Prostate gland (tissue), 2 donors: ENCODE results near the gene HBD. TPM values are rescaled to one million over a fixed set of nuclear protein-coding genes. Genes with fewer than 3 reads are reported as not detected.

Source experiments
- DNase-seq: peaks from one replicate; pipeline ENCODE4 v3.0.0-alpha.2; 2019; ENCODE audit warnings: low spot score
- H3K27ac ChIP-seq, 2 donors: fragments of 200-600 bp; sonication (generic); 2 replicates each; pipeline ENCODE4 v1.5.1; 2017 to 2019
- H3K27me3 ChIP-seq: fragments of 200-600 bp; sonication (generic); replicated peaks from 2 replicates; pipeline ENCODE4 v1.5.1; 2019; ENCODE audit not compliant: insufficient read depth
- H3K36me3 ChIP-seq, 2 donors: fragments of 200-600 bp; sonication (generic); 1 replicate in 1 of 2; 2 replicates in 1 of 2; pipeline versions ENCODE4 v1.5.1 to v1.8.1; 2017 to 2019
- H3K4me1 ChIP-seq: fragments of 200-600 bp; sonication (generic); replicated peaks from 2 replicates; pipeline ENCODE4 v1.5.1; 2019
- H3K4me3 ChIP-seq, 2 donors: fragments of 200-600 bp; sonication (generic); 2 replicates each; pipeline ENCODE4 v1.5.1; 2017 to 2019
- H3K9me3 ChIP-seq: fragments of 200-600 bp; sonication (generic); 2 replicates; pipeline ENCODE4 v1.5.1; 2017
- POLR2A ChIP-seq: fragments of 450-650 bp; IDR thresholded peaks from one replicate; pipeline ENCODE4 v1.6.1; 2016; ENCODE audit warnings: antibody characterized with exemption, mild to moderate bottlenecking
- POLR2AphosphoS5 ChIP-seq: sonication (generic); formaldehyde crosslinking; IDR thresholded peaks from one replicate; pipeline ENCODE4 v1.6.1; 2017; ENCODE audit warnings: antibody characterized with exemption
- WGBS: methylation state at CpG from one replicate; pipeline ENCODE4 v1.1.5; 2018; 5-methylcytosine and 5-hydroxymethylcytosine counted together
- intact Hi-C: fragments of 100-400 bp; cut with DNase I; formaldehyde crosslinking; loops from one replicate; pipeline ENCODE4 v1.14.2; 2022
- total RNA-seq, 2 donors: library from RNA; depleted of rRNA; stranded (reverse); fragments of >200 nt; gene quantifications; one replicate each; pipeline ENCODE4 v1.1.0, GENCODE V29; 2016
- TF ChIP-seq, protein P1 (sequence below), 4 experiments: fragments of 200-600 bp in 2 of 4; fragments of 450-650 bp in 2 of 4; sonication (generic) in 2 of 4; IDR thresholded peaks; 1 replicate in 3 of 4; 2 replicates in 1 of 4; pipeline ENCODE4 v1.5.1; 2016 to 2019; ENCODE audit warnings: antibody characterized with exemption in 4 of 4, mild to moderate bottlenecking in 2 of 4, moderate library complexity in 2 of 4

HBD gene
- total RNA-seq, 2 donors from 2014 or later = not detected

GRCh38 chr11:5229356-5229755, 4.9 kb downstream of the HBD start:
- H3K9me3 ChIP-seq = no peaks in the 10 kb centered on the region
- no peak overlapping the region for H3K4me3 ChIP-seq
- no peaks in the 10 kb centered on the region for H3K36me3 ChIP-seq
- intact Hi-C loops = no loop called here
- WGBS = 94% methylated on average over 1 of the region's 1 CpG
- no peak for DNase-seq
- TF ChIP-seq POLR2AphosphoS5 = no peak
- TF ChIP-seq, protein P1, sequence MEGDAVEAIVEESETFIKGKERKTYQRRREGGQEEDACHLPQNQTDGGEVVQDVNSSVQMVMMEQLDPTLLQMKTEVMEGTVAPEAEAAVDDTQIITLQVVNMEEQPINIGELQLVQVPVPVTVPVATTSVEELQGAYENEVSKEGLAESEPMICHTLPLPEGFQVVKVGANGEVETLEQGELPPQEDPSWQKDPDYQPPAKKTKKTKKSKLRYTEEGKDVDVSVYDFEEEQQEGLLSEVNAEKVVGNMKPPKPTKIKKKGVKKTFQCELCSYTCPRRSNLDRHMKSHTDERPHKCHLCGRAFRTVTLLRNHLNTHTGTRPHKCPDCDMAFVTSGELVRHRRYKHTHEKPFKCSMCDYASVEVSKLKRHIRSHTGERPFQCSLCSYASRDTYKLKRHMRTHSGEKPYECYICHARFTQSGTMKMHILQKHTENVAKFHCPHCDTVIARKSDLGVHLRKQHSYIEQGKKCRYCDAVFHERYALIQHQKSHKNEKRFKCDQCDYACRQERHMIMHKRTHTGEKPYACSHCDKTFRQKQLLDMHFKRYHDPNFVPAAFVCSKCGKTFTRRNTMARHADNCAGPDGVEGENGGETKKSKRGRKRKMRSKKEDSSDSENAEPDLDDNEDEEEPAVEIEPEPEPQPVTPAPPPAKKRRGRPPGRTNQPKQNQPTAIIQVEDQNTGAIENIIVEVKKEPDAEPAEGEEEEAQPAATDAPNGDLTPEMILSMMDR (IDR thresholded peaks at IDR 0.05) = no peak
- no peaks in the 10 kb centered on the region for H3K4me1 ChIP-seq
- no peaks in the 10 kb centered on the region for H3K27me3 ChIP-seq
- H3K27ac ChIP-seq = no peak overlapping the region

GRCh38 chr11:5228124-5228523, 6.2 kb downstream of the HBD start:
- Histone ChIP-seq H3K27ac (no peak overlapping the region), H3K27me3 (no peaks in the 10 kb centered on the region), H3K36me3 (no peaks in the 10 kb centered on the region), H3K4me3 (no peak overlapping the region), H3K9me3 (no peaks in the 10 kb centered on the region), H3K4me1 (no peaks in the 10 kb centered on the region)
- intact Hi-C loops = no loop called here
- no peak for DNase-seq
- 39% methylated on average over 5 of the region's 5 CpGs for WGBS
- no peak for TF ChIP-seq POLR2AphosphoS5
- TF ChIP-seq, protein P1 (IDR thresholded peaks at IDR 0.05) = no peak
- TF ChIP-seq POLR2A = no peak

DNA sequence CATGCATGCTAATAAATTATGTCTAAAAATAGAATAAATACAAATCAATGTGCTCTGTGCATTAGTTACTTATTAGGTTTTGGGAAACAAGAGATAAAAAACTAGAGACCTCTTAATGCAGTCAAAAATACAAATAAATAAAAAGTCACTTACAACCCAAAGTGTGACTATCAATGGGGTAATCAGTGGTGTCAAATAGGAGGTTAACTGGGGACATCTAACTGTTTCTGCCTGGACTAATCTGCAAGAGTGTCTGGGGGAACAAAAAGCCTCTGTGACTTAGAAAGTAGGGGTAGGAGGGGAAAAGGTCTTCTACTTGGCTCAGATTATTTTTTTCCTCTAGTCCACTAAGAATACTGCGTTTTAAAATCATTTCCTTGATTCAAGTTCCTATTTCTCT, 6.6 kb downstream of the HBD start:
- no peaks in the 10 kb centered on the region for H3K4me1 ChIP-seq
- DNase-seq = no peak
- H3K4me3 ChIP-seq = no peak overlapping the region
- H3K27ac ChIP-seq = no peak overlapping the region
- H3K36me3 ChIP-seq = no peaks in the 10 kb centered on the region
- 50% methylated on average over 1 of the region's 1 CpG for WGBS
- no peaks in the 10 kb centered on the region for H3K9me3 ChIP-seq
- intact Hi-C loops = no loop called here
- H3K27me3 ChIP-seq = no peaks in the 10 kb centered on the region
- no peak for TF ChIP-seq POLR2AphosphoS5
- no peak for TF ChIP-seq POLR2A
- TF ChIP-seq, protein P1 (IDR thresholded peaks at IDR 0.05) = no peak

- Histone ChIP-seq H3K27me3 (no peaks in the 10 kb centered on the region), H3K9me3 (no peaks in the 10 kb centered on the region), H3K4me3 (no peak within 1 kb of the TSS), H3K36me3 (no peaks in the 10 kb centered on the region), H3K4me1 (no peaks in the 10 kb centered on the region), H3K27ac (no peak within 1 kb of the TSS)
- WGBS = 82% methylated on average over 3 of the region's 3 CpGs
- no peak for DNase-seq
- TF ChIP-seq, protein P1 (IDR thresholded peaks at IDR 0.05) = no peak
- no peak for TF ChIP-seq POLR2AphosphoS5
- no peak for TF ChIP-seq POLR2A
- intact Hi-C loops = no loop called here
Measured at GRCh38 chr11:5226732-5227310, 7.5 kb downstream of the HBD start, which contains the start of gene HBB. TSS of gene HBB (minus strand) at chr11:5227071. CDS start at chr11:5227021, 50 bp downstream.

GRCh38 chr11:5225480-5225871, 8.8 kb downstream of the HBD start:
- Histone ChIP-seq H3K27ac (no peak overlapping the region), H3K27me3 (no peaks in the 10 kb centered on the region), H3K4me1 (no peaks in the 10 kb centered on the region), H3K36me3 (no peaks in the 10 kb centered on the region), H3K9me3 (no peaks in the 10 kb centered on the region), H3K4me3 (no peak overlapping the region)
- 57% methylated on average over 2 of the region's 2 CpGs for WGBS
- no peak for DNase-seq
- intact Hi-C loops = no loop called here
- TF ChIP-seq, protein P1 (IDR thresholded peaks at IDR 0.05) = no peak
- no peak for TF ChIP-seq POLR2AphosphoS5
- no peak for TF ChIP-seq POLR2A
